PC-9 (cell line): Measurements from ENCODE around the gene PLXNC1. TPM values are rescaled to one million over a fixed set of nuclear protein-coding genes. Genes with fewer than 3 reads are reported as not detected.

Source experiments
- BruUV-seq: library from RNA; stranded (reverse); fragments of 400-500 nt; replicated peaks from 2 replicates; lab custom pipeline; 2021; lab: Mats Ljungman, UMichigan
- CTCF ChIA-PET: fragments of 300-600 bp; sonication (Branson Sonifier 250); formaldehyde crosslinking; loops from one replicate; lab custom pipeline; 2022; ENCODE audit warnings: antibody characterized with exemption; lab: Charles Lee
- POLR2A ChIA-PET: fragments of 300-600 bp; sonication (Branson Sonifier 250); formaldehyde crosslinking; loops from one replicate; lab custom pipeline; 2022; ENCODE audit warnings: antibody characterized with exemption; ENCODE audit not compliant: unreplicated experiment; lab: Charles Lee
- DNase-seq, 2 experiments: peaks; one replicate each; pipeline versions ENCODE4 v3.0.0 to v3.0.0-alpha.2; 2015 to 2022; ENCODE audit warnings: mixed read lengths in 1 of 2
- H2AFZ ChIP-seq: fragments of 200-600 bp; sonication (generic); 2 replicates; pipeline ENCODE4 v1.8.1; 2017; ENCODE audit warnings: antibody characterized with exemption
- H3F3A ChIP-seq: fragments of 200-600 bp; sonication (generic); 2 replicates; pipeline ENCODE4 v1.8.1; 2017; ENCODE audit warnings: antibody characterized with exemption, mild to moderate bottlenecking, low read depth; ENCODE audit not compliant: insufficient read depth
- H3K27ac ChIP-seq: fragments of 200-600 bp; sonication (generic); 2 replicates; pipeline ENCODE4 v1.6.1; 2016; ENCODE audit warnings: mixed run types
- H3K27me3 ChIP-seq: fragments of 200-600 bp; sonication (generic); 2 replicates; pipeline ENCODE4 v1.6.1; 2016; ENCODE audit warnings: low read depth, mixed run types; ENCODE audit not compliant: insufficient read depth
- H3K36me3 ChIP-seq: fragments of 200-600 bp; sonication (generic); 2 replicates; pipeline ENCODE4 v1.6.1; 2016; ENCODE audit warnings: low read depth, mixed run types
- H3K4me1 ChIP-seq: fragments of 200-600 bp; sonication (generic); replicated peaks from 2 replicates; pipeline ENCODE4 v1.6.1; 2016; ENCODE audit warnings: mixed run types; ENCODE audit not compliant: insufficient read depth
- H3K4me2 ChIP-seq: fragments of 200-600 bp; sonication (generic); 2 replicates; pipeline ENCODE4 v1.6.1; 2017; ENCODE audit warnings: mixed run types
- H3K4me3 ChIP-seq: fragments of 200-600 bp; sonication (generic); 2 replicates; pipeline ENCODE4 v1.6.1; 2016; ENCODE audit warnings: mixed run types
- H3K79me2 ChIP-seq: fragments of 200-600 bp; sonication (generic); 2 replicates; pipeline ENCODE4 v1.6.1; 2017; ENCODE audit warnings: low read depth, mixed run types
- H3K9me2 ChIP-seq: fragments of 200-600 bp; sonication (generic); 2 replicates; pipeline ENCODE4 v1.8.1; 2017; ENCODE audit warnings: mild to moderate bottlenecking; ENCODE audit not compliant: insufficient read depth
- H3K9me3 ChIP-seq: fragments of 200-600 bp; sonication (generic); 2 replicates; pipeline ENCODE4 v1.8.1; 2016; ENCODE audit warnings: low read depth; ENCODE audit not compliant: insufficient read depth
- H4K20me1 ChIP-seq: fragments of 200-600 bp; sonication (generic); 2 replicates; pipeline ENCODE4 v1.8.1; 2017; ENCODE audit not compliant: insufficient read depth
- CTCF ChIP-seq: fragments of 200-600 bp; sonication (generic); conservative IDR thresholded peaks from 2 replicates; pipeline ENCODE4 v1.6.1; 2017; ENCODE audit warnings: mixed run types, antibody characterized with exemption, mild to moderate bottlenecking, moderate library complexity
- EZH2 ChIP-seq: fragments of 200-600 bp; sonication (generic); IDR thresholded peaks from 2 replicates; pipeline ENCODE4 v1.8.0; 2017; ENCODE audit warnings: antibody characterized with exemption, low read depth
- intact Hi-C: fragments of 100-400 bp; cut with micrococcal nuclease; formaldehyde crosslinking; loops from one replicate; pipeline ENCODE4 v1.10.0; 2022; ENCODE audit not compliant: unreplicated experiment
- total RNA-seq: library from RNA; stranded (reverse); gene quantifications from 2 replicates; pipeline ENCODE4 v1.2.3, GENCODE V29; 2021

PLXNC1 gene
- total RNA-seq, 1 experiment from 2014 or later, result 2.3 TPM

- CTCF ChIA-PET, result no interaction called here
- Histone ChIP-seq H3K27me3 (peaks cover 39% of the 10 kb centered on the region), H3K9me2 (no peaks in the 10 kb centered on the region)
Measured at GRCh38 chr12:94148739-94149118, 352 bp downstream of the PLXNC1 start.

GRCh38 chr12:94149119-94149780, 873 bp downstream of the PLXNC1 start:
- Histone ChIP-seq H3K27me3 (peaks cover 44% of the 10 kb centered on the region), H3K27ac (no peak overlapping the region), H3K4me1 (no peaks in the 10 kb centered on the region), H3K9me3 (no peaks in the 10 kb centered on the region), H3K4me3 (no peak overlapping the region), H2AFZ (no peak overlapping the region), H3K79me2 (no peaks in the 10 kb centered on the region), H3K36me3 (no peaks in the 10 kb centered on the region), H4K20me1 (no peaks in the 10 kb centered on the region), H3F3A (no peaks in the 10 kb centered on the region), H3K9me2 (no peaks in the 10 kb centered on the region), H3K4me2 (no peak overlapping the region)
- TF ChIP-seq CTCF (no peak), EZH2 (no peak)
- ChIA-PET POLR2A (no interaction called here), CTCF (no interaction called here)
- intact Hi-C loops, result loop anchor here (10.0 kb wide), 1 partner anchor 1386 kb away; no protein-coding TSS in a partner anchor
- no TSS peak for BruUV-seq
- no peak for DNase-seq

More at GRCh38 chr12:94148739-94149118, 352 bp downstream of the PLXNC1 start:
- Histone ChIP-seq H3F3A (no peaks in the 10 kb centered on the region), H3K36me3 (no peaks in the 10 kb centered on the region), H2AFZ (no peak overlapping the region), H3K9me3 (no peaks in the 10 kb centered on the region), H3K27ac (no peak overlapping the region), H3K4me3 (no peak overlapping the region), H3K4me2 (no peak overlapping the region), H3K4me1 (no peaks in the 10 kb centered on the region), H3K79me2 (no peaks in the 10 kb centered on the region), H4K20me1 (no peaks in the 10 kb centered on the region)
- POLR2A ChIA-PET, result no interaction called here
- BruUV-seq, result no TSS peak
- TF ChIP-seq CTCF (no peak), EZH2 (no peak)
- DNase-seq, result no peak
- intact Hi-C loops, result loop anchor here (10.0 kb wide), 1 partner anchor 1386 kb away; no protein-coding TSS in a partner anchor

GRCh38 chr12:94149781-94150239, 1.4 kb downstream of the PLXNC1 start:
- intact Hi-C loops, result loop anchor here (10.0 kb wide), 1 partner anchor 1385 kb away; no protein-coding TSS in a partner anchor
- Histone ChIP-seq H3K27me3 (peaks cover 49% of the 10 kb centered on the region), H3K79me2 (no peaks in the 10 kb centered on the region), H3K27ac (no peak overlapping the region), H3F3A (no peaks in the 10 kb centered on the region), H3K4me1 (no peaks in the 10 kb centered on the region), H3K9me3 (no peaks in the 10 kb centered on the region), H3K9me2 (no peaks in the 10 kb centered on the region), H3K4me2 (no peak overlapping the region), H3K4me3 (no peak overlapping the region), H3K36me3 (no peaks in the 10 kb centered on the region), H2AFZ (no peak overlapping the region), H4K20me1 (no peaks in the 10 kb centered on the region)
- DNase-seq, result no peak
- ChIA-PET POLR2A (no interaction called here), CTCF (no interaction called here)
- no TSS peak for BruUV-seq
- TF ChIP-seq EZH2, result no peak
- TF ChIP-seq CTCF, result no peak
